ENCODE results near the gene SIX5.

DNA sequence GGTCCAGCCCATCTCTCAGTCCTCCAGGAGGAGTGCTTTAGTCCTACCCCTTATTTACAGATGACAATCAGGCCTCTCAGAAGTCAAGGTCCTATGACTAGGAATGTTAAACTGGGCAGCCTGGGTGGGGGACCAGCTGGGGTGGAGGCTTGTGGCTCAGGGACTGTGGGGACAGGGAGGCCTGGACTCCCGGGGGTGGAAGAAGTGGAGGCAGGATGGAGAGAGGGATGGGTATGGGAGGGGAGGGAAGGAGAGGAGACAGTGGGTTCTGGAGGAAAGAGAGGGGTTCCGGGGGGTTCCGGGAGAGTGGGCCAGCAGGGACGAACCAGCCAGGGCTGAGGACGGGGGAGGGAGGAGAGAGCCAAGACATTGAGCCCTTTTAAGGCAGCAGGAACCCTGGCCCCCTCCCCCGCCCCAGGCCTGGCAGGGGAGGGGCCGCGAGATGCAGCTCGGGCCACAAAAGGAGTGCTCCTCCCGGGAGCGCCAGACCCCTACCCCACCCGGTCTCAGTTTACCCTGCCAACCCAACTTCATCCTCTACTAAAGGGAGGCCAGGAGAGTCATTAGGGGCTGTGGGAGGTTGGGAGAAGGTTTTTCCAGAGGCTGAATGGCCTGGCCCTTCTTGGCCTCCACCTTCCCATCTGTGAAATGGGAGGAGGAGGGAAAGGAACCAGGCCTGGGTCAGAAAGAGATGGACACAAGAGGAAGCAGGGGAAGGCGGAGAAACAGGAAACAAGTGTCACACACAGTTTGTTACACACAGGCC lies 11.6 kb upstream of the SIX5 start:
- TF ChIP-seq, protein P1, sequence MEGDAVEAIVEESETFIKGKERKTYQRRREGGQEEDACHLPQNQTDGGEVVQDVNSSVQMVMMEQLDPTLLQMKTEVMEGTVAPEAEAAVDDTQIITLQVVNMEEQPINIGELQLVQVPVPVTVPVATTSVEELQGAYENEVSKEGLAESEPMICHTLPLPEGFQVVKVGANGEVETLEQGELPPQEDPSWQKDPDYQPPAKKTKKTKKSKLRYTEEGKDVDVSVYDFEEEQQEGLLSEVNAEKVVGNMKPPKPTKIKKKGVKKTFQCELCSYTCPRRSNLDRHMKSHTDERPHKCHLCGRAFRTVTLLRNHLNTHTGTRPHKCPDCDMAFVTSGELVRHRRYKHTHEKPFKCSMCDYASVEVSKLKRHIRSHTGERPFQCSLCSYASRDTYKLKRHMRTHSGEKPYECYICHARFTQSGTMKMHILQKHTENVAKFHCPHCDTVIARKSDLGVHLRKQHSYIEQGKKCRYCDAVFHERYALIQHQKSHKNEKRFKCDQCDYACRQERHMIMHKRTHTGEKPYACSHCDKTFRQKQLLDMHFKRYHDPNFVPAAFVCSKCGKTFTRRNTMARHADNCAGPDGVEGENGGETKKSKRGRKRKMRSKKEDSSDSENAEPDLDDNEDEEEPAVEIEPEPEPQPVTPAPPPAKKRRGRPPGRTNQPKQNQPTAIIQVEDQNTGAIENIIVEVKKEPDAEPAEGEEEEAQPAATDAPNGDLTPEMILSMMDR (conservative IDR thresholded peaks at IDR 0.05; ENCODE audit: low read length): no peak
- TF ChIP-seq EZH2phosphoT487 (IDR thresholded peaks at IDR 0.05; ENCODE audit: borderline replicate concordance, low read depth, low read length): no peak
